Measurements from ENCODE around the gene HSD17B7. TPM values are rescaled to one million over a fixed set of nuclear protein-coding genes. Genes with fewer than 3 reads are reported as not detected.
A peak's percentile ranks its signal among the peaks of the same experiment; 100 is the strongest.

Gene HSD17B7
- total and polyA plus RNA-seq, 9 of the 15 experiments (the other 6 are each of a cell fraction or from before 2014, with no cell fraction given): 12.7 to 48.7 (median 21.3) TPM

DNA sequence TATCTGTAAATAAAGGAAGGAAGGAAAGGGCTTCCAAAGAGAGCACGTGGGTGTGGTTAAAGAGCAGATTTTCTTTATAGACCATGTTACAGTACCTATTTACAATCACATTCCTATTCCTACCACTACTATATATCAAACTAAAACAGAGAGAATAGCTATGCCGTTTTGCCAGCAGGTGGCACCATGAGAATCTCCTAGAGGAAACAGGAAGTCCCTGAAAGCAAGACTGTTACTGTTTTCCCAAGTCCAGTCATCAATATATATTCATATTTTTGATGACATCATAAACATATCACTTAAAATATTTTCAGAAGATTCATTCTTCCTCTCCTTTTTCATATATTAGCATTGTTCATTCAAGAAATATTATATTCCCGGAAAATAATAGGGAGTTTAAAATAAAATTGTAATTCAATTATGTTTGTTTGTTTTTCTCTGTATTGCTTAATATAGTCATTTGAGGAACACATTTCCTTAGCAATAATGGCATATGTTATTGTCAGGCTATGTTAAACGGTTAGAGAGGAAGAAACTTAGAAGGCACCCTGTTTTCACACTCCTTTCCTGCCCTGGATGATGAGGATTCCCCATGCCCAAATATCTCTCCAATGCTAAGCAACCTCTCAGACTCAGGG lies 63.9 kb downstream of the HSD17B7 start (continued):
- TF ChIP-seq, protein P1, sequence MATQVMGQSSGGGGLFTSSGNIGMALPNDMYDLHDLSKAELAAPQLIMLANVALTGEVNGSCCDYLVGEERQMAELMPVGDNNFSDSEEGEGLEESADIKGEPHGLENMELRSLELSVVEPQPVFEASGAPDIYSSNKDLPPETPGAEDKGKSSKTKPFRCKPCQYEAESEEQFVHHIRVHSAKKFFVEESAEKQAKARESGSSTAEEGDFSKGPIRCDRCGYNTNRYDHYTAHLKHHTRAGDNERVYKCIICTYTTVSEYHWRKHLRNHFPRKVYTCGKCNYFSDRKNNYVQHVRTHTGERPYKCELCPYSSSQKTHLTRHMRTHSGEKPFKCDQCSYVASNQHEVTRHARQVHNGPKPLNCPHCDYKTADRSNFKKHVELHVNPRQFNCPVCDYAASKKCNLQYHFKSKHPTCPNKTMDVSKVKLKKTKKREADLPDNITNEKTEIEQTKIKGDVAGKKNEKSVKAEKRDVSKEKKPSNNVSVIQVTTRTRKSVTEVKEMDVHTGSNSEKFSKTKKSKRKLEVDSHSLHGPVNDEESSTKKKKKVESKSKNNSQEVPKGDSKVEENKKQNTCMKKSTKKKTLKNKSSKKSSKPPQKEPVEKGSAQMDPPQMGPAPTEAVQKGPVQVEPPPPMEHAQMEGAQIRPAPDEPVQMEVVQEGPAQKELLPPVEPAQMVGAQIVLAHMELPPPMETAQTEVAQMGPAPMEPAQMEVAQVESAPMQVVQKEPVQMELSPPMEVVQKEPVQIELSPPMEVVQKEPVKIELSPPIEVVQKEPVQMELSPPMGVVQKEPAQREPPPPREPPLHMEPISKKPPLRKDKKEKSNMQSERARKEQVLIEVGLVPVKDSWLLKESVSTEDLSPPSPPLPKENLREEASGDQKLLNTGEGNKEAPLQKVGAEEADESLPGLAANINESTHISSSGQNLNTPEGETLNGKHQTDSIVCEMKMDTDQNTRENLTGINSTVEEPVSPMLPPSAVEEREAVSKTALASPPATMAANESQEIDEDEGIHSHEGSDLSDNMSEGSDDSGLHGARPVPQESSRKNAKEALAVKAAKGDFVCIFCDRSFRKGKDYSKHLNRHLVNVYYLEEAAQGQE (IDR thresholded peaks at IDR 0.05; ENCODE audit: borderline replicate concordance): peak; percentile 54; the same call in 1 of the 2 replicates
- TF ChIP-seq, protein P1 (CRISPR knock-in tag; IDR thresholded peaks at IDR 0.05; ENCODE audit: low read depth): no peak
- TF ChIP-seq ZNF76 (CRISPR knock-in tag; IDR thresholded peaks at IDR 0.05; ENCODE audit: borderline replicate concordance) (no peak), ZNF583 (CRISPR knock-in tag; IDR thresholded peaks at IDR 0.05) (no peak), TGIF2 (CRISPR knock-in tag; IDR thresholded peaks at IDR 0.05) (no peak)
- TF ChIP-seq, protein P2, sequence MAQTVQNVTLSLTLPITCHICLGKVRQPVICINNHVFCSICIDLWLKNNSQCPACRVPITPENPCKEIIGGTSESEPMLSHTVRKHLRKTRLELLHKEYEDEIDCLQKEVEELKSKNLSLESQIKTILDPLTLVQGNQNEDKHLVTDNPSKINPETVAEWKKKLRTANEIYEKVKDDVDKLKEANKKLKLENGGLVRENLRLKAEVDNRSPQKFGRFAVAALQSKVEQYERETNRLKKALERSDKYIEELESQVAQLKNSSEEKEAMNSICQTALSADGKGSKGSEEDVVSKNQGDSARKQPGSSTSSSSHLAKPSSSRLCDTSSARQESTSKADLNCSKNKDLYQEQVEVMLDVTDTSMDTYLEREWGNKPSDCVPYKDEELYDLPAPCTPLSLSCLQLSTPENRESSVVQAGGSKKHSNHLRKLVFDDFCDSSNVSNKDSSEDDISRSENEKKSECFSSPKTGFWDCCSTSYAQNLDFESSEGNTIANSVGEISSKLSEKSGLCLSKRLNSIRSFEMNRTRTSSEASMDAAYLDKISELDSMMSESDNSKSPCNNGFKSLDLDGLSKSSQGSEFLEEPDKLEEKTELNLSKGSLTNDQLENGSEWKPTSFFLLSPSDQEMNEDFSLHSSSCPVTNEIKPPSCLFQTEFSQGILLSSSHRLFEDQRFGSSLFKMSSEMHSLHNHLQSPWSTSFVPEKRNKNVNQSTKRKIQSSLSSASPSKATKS (CRISPR knock-in tag; IDR thresholded peaks at IDR 0.05): no peak

All from K562 (cell line).